ENCODE data around the gene LINC00237. TPM values are rescaled to one million over a fixed set of nuclear protein-coding genes. Genes with fewer than 3 reads are reported as not detected.

LINC00237 gene
- total and polyA plus RNA-seq, 2 experiments from 2014 or later = 0.31 to 2.0 TPM

- Histone ChIP-seq H3K79me2 (replicated peaks; ENCODE audit: insufficient read depth) (no peaks in the 10 kb centered on the region; the same call in 1 of the 2 replicates), H3F3A (replicated peaks; ENCODE audit: low read depth) (peaks cover 10% of the 10 kb centered on the region), H3K9me2 (ENCODE audit: insufficient read depth) (no peaks in the 10 kb centered on the region), H2AFZ (peak overlapping the region; percentile 92), H3K4me1 (ENCODE audit: insufficient read depth) (peaks cover 34% of the 10 kb centered on the region), H3K4me3 (peak overlapping the region; percentile 67), H3K36me3 (ENCODE audit: insufficient read depth) (no peaks in the 10 kb centered on the region), H3K27ac (ENCODE audit: low read depth) (no peak overlapping the region), H3K4me2 (peak overlapping the region; percentile 90), H3K27me3 (ENCODE audit: insufficient read depth) (peaks cover 87% of the 10 kb centered on the region), H4K20me1 (replicated peaks; ENCODE audit: insufficient read depth) (no peaks in the 10 kb centered on the region)
- DNase-seq (ENCODE audit: low spot score) (peak; percentile 83), ATAC-seq (peak; percentile 25)
- Mint-ChIP-seq H3K27me3 (ENCODE audit: insufficient read depth, low read depth, poor library complexity) (peaks cover 79% of the 10 kb centered on the region), H3K4me1 (peaks cover 34% of the 10 kb centered on the region), H3K27ac (no peak overlapping the region), H3K36me3 (ENCODE audit: low read depth) (no peaks in the 10 kb centered on the region; the same call in 2 of the 3 replicates), H3K9me3 (no peaks in the 10 kb centered on the region), H3K4me3 (peak overlapping the region; percentile 77)
- no peak for TF ChIP-seq CTCF (conservative IDR thresholded peaks at IDR 0.05; ENCODE audit: low read depth in 2 of 2)
- TF ChIP-seq EZH2 (IDR thresholded peaks at IDR 0.05; ENCODE audit: low read depth, unreplicated experiment) = peak; percentile 65
- no peak for TF ChIP-seq CREB1 (CRISPR knock-in tag; IDR thresholded peaks at IDR 0.05; ENCODE audit: low read depth)
- TF ChIP-seq POLR2AphosphoS5 (IDR thresholded peaks at IDR 0.05; ENCODE audit: low read depth) = no peak
- TF ChIP-seq ZNF114 (CRISPR knock-in tag; IDR thresholded peaks at IDR 0.05) = no peak
Observed at GRCh38 chr20:21105429-21106170, 558 bp downstream of the LINC00237 start.

- H3K4me1 ChIP-seq (ENCODE audit: insufficient read depth) = peaks cover 36% of the 10 kb centered on the region
- H3K27ac ChIP-seq (ENCODE audit: low read depth) = no peak overlapping the region
- no peaks in the 10 kb centered on the region; the same call in 2 of the 3 replicates for H3K36me3 Mint-ChIP-seq (ENCODE audit: low read depth)
- peak overlapping the region; percentile 67 for H3K4me3 ChIP-seq
- H3K27me3 Mint-ChIP-seq (ENCODE audit: insufficient read depth, low read depth, poor library complexity) = peaks cover 86% of the 10 kb centered on the region
- H4K20me1 ChIP-seq (replicated peaks; ENCODE audit: insufficient read depth) = no peaks in the 10 kb centered on the region
- ATAC-seq (no peak), DNase-seq (ENCODE audit: low spot score) (peak; percentile 40)
- peak overlapping the region; percentile 92 for H2AFZ ChIP-seq
- H3K4me1 Mint-ChIP-seq = peaks cover 37% of the 10 kb centered on the region
- no peaks in the 10 kb centered on the region for H3K9me2 ChIP-seq (ENCODE audit: insufficient read depth)
- no peak overlapping the region for H3K27ac Mint-ChIP-seq
- H3K27me3 ChIP-seq (ENCODE audit: insufficient read depth) = peaks cover 94% of the 10 kb centered on the region
- no peaks in the 10 kb centered on the region for H3K9me3 Mint-ChIP-seq
- no peaks in the 10 kb centered on the region; the same call in 1 of the 2 replicates for H3K79me2 ChIP-seq (replicated peaks; ENCODE audit: insufficient read depth)
- H3K4me3 Mint-ChIP-seq = peak overlapping the region; percentile 77
- peak overlapping the region; percentile 90 for H3K4me2 ChIP-seq
- peaks cover 10% of the 10 kb centered on the region for H3F3A ChIP-seq (replicated peaks; ENCODE audit: low read depth)
- no peaks in the 10 kb centered on the region for H3K36me3 ChIP-seq (ENCODE audit: insufficient read depth)
- TF ChIP-seq ZNF114 (CRISPR knock-in tag; IDR thresholded peaks at IDR 0.05) (no peak), REST (IDR thresholded peaks at IDR 0.05; ENCODE audit: unreplicated experiment) (no peak), EZH2 (IDR thresholded peaks at IDR 0.05; ENCODE audit: low read depth, unreplicated experiment) (no peak), EZH2phosphoT487 (IDR thresholded peaks at IDR 0.05; ENCODE audit: unreplicated experiment) (no peak), JUNB (IDR thresholded peaks at IDR 0.05; ENCODE audit: unreplicated experiment) (no peak), ETS1 (IDR thresholded peaks at IDR 0.05) (no peak), CREB1 (CRISPR knock-in tag; IDR thresholded peaks at IDR 0.05; ENCODE audit: low read depth) (no peak), ZNF331 (CRISPR knock-in tag; IDR thresholded peaks at IDR 0.05; ENCODE audit: low read depth) (no peak), STAT1 (IDR thresholded peaks at IDR 0.05; ENCODE audit: unreplicated experiment) (no peak)
Observed at GRCh38 chr20:21104921-21105320, 1.2 kb downstream of the LINC00237 start.

Measured in GM23338 (cell line).